A673 (cell line): Measurements from ENCODE around the gene APBB2. TPM values are rescaled to one million over a fixed set of nuclear protein-coding genes. Genes with fewer than 3 reads are reported as not detected.

Source experiments
- BruUV-seq: library from RNA; stranded (reverse); fragments of 400-500 nt; replicated peaks from 2 replicates; lab custom pipeline; 2021; lab: Mats Ljungman, UMichigan
- CTCF ChIA-PET: fragments of 300-600 bp; sonication (Branson Sonifier 250); formaldehyde crosslinking; loops from one replicate; lab custom pipeline; 2022; ENCODE audit warnings: antibody characterized with exemption; lab: Charles Lee
- POLR2A ChIA-PET: fragments of 300-600 bp; sonication (Branson Sonifier 250); formaldehyde crosslinking; loops from one replicate; lab custom pipeline; 2022; ENCODE audit warnings: antibody characterized with exemption; ENCODE audit not compliant: low non-redundant PET; lab: Charles Lee
- DNase-seq: peaks from one replicate; pipeline ENCODE4 v3.0.0-alpha.2; 2015; ENCODE audit warnings: low spot score
- H3K27ac ChIP-seq: fragments of 200-600 bp; sonication (generic); 2 replicates; pipeline ENCODE4 v1.5.1; 2016; ENCODE audit warnings: mixed run types, low read depth, mild to moderate bottlenecking, mixed read lengths, antibody characterized with exemption, low read length; ENCODE audit not compliant: poor library complexity, severe bottlenecking
- H3K27me3 ChIP-seq: fragments of 200-600 bp; sonication (generic); replicated peaks from 2 replicates; pipeline ENCODE4 v1.6.1; 2017; ENCODE audit warnings: mixed run types, low read depth, mild to moderate bottlenecking, mixed read lengths, antibody characterized with exemption, low read length; ENCODE audit not compliant: insufficient read depth, poor library complexity
- H3K36me3 ChIP-seq: fragments of 200-600 bp; sonication (generic); 2 replicates; pipeline ENCODE4 v1.6.1; 2016; ENCODE audit warnings: mixed run types, mild to moderate bottlenecking, mixed read lengths, antibody characterized with exemption, low read length; ENCODE audit not compliant: insufficient read depth, poor library complexity, severe bottlenecking
- H3K4me1 ChIP-seq: fragments of 200-600 bp; sonication (generic); 2 replicates; pipeline ENCODE4 v1.6.1; 2017; ENCODE audit warnings: mixed run types, mild to moderate bottlenecking, mixed read lengths, antibody characterized with exemption, low read length; ENCODE audit not compliant: insufficient read depth, poor library complexity, severe bottlenecking
- H3K4me3 ChIP-seq: fragments of 200-600 bp; sonication (generic); 2 replicates; pipeline ENCODE4 v1.5.1; 2016; ENCODE audit warnings: low read depth, mixed run types, mild to moderate bottlenecking, mixed read lengths, low read length; ENCODE audit not compliant: poor library complexity, severe bottlenecking
- H3K9me3 ChIP-seq: fragments of 200-600 bp; sonication (generic); 2 replicates; pipeline ENCODE4 v1.6.1; 2016; ENCODE audit warnings: mixed run types, low read depth, mild to moderate bottlenecking, mixed read lengths, antibody characterized with exemption, low read length; ENCODE audit not compliant: poor library complexity, severe bottlenecking
- CTCF ChIP-seq: fragments of 300-800, 200-600 bp; sonication (generic); conservative IDR thresholded peaks from 2 replicates; pipeline ENCODE4 v1.5.1; 2017; ENCODE audit warnings: low read depth, mild to moderate bottlenecking, antibody characterized with exemption, low read length, moderate library complexity, mixed read lengths
- EZH2 ChIP-seq: fragments of 200-600 bp; sonication (generic); IDR thresholded peaks from 2 replicates; pipeline ENCODE4 v1.6.1; 2017; ENCODE audit warnings: borderline replicate concordance, low read depth, mild to moderate bottlenecking, mixed read lengths, antibody characterized with exemption, low read length; ENCODE audit not compliant: poor library complexity, severe bottlenecking
- intact Hi-C: fragments of 100-400 bp; cut with micrococcal nuclease; formaldehyde crosslinking; loops from one replicate; pipeline ENCODE4 v1.10.0; 2022; ENCODE audit not compliant: unreplicated experiment
- total RNA-seq: library from RNA; stranded (reverse); gene quantifications from 2 replicates; pipeline ENCODE4 v1.2.3, GENCODE V29; 2021

Gene APBB2
- total RNA-seq, 1 experiment from 2014 or later, result 10.3 TPM

DNA sequence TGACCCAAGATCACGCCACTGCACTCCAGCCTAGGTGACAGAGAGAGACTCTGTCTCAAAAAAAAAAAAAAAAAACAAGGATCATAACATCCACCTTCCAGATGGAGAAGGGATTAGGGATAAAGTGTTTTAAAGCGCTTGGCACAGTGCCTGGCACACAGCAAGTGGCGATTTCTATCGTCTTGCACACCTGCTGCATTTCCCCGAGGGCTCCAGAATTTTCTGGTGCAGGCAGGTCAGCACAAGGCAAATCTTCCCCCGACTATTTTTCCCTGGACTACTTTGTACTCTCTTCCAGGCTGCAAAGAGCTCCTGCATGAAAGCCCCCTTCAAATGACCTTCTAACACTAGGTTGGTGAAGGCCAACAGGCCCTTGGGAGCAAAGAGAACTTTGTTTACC, 57.3 kb downstream of the APBB2 start:
- ChIA-PET POLR2A (no interaction called here), CTCF (no interaction called here)
- Histone ChIP-seq H3K27ac (no peak overlapping the region), H3K27me3 (no peaks in the 10 kb centered on the region), H3K4me1 (no peaks in the 10 kb centered on the region), H3K36me3 (no peaks in the 10 kb centered on the region), H3K4me3 (no peak overlapping the region), H3K9me3 (no peaks in the 10 kb centered on the region)
- TF ChIP-seq CTCF, result no peak
- TF ChIP-seq EZH2, result no peak
- no peak for DNase-seq
- no TSS peak for BruUV-seq
- intact Hi-C loops, result no loop called here

GRCh38 chr4:41156574-41156973, 57.8 kb downstream of the APBB2 start:
- DNase-seq, result no peak
- Histone ChIP-seq H3K27me3 (no peaks in the 10 kb centered on the region), H3K4me3 (no peak overlapping the region), H3K9me3 (no peaks in the 10 kb centered on the region), H3K36me3 (no peaks in the 10 kb centered on the region), H3K4me1 (no peaks in the 10 kb centered on the region), H3K27ac (no peak overlapping the region)
- POLR2A ChIA-PET, result no interaction called here
- TF ChIP-seq CTCF, result no peak
- TF ChIP-seq EZH2, result no peak
- BruUV-seq, result no TSS peak
- intact Hi-C loops, result no loop called here
- CTCF ChIA-PET, result no interaction called here

DNA sequence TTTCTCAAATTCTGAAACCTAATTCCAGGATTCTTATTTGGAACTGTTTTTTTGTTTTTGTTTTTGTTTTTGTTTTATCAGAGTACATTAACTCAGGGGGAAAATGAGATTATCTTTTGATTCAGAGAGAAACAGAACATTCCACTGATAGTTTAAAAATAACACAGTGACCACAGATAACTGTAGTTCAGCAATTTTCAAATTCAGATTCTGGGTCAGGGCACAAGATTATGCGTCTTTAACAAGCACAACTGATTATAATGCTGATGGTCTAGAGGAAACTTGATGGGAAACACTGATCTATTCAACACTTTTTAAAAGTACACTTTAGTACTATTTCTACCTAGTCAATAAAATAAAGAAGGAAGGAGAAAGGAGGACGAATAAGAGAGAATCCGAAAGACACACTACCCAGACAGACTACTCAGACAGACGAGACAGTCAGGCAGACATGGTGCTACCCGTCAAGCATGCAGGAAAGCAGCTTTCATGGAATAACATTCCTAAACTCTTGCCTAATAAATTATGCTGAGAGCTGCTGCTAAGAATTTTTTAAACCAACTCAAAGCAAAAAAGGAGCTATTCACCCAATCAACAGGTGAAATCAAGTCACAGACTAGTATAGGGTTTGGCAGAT, 59.0 kb downstream of the APBB2 start:
- Histone ChIP-seq H3K36me3 (no peaks in the 10 kb centered on the region), H3K9me3 (no peaks in the 10 kb centered on the region), H3K4me1 (no peaks in the 10 kb centered on the region), H3K27me3 (no peaks in the 10 kb centered on the region), H3K4me3 (no peak overlapping the region), H3K27ac (no peak overlapping the region)
- no peak for TF ChIP-seq CTCF
- TF ChIP-seq EZH2, result no peak
- no TSS peak for BruUV-seq
- intact Hi-C loops, result no loop called here
- POLR2A ChIA-PET, result no interaction called here
- DNase-seq, result no peak
- CTCF ChIA-PET, result no interaction called here
